GM18526 (cell line): ENCODE measurements around the gene RIN3.

Experiments
- POLR2A ChIP-seq: IDR thresholded peaks from 3 replicates; pipeline ENCODE4 v1.6.1; 2011; ENCODE audit not compliant: insufficient read length; ENCODE audit errors: extremely low read depth

Gene RIN3

GRCh38 chr14:92584220-92584619, 70.6 kb downstream of the RIN3 start:
- TF ChIP-seq POLR2A, result no peak

- no peak for TF ChIP-seq POLR2A
These were observed 71.2 kb downstream of the RIN3 start for GRCh38 chr14:92584816-92585215.

GRCh38 chr14:92585981-92586937, 72.7 kb downstream of the RIN3 start:
- TF ChIP-seq POLR2A, result no peak

GRCh38 chr14:92586963-92587699, 73.5 kb downstream of the RIN3 start:
- TF ChIP-seq POLR2A, result no peak

GRCh38 chr14:92587700-92588085, 74.1 kb downstream of the RIN3 start:
- no peak for TF ChIP-seq POLR2A

- TF ChIP-seq POLR2A, result no peak
These were observed 75.8 kb downstream of the RIN3 start for GRCh38 chr14:92589213-92589852.

GRCh38 chr14:92590176-92590575, 76.6 kb downstream of the RIN3 start:
- TF ChIP-seq POLR2A, result no peak

GRCh38 chr14:92590941-92591340, 77.4 kb downstream of the RIN3 start:
- no peak for TF ChIP-seq POLR2A

GRCh38 chr14:92591346-92591745, 77.8 kb downstream of the RIN3 start:
- no peak for TF ChIP-seq POLR2A

GRCh38 chr14:92595267-92595666, 81.7 kb downstream of the RIN3 start:
- TF ChIP-seq POLR2A, result no peak

GRCh38 chr14:92596331-92596907, 82.8 kb downstream of the RIN3 start:
- TF ChIP-seq POLR2A, result no peak

- no peak for TF ChIP-seq POLR2A
These were observed 84.6 kb downstream of the RIN3 start for GRCh38 chr14:92597906-92598905.

GRCh38 chr14:92599811-92600210, 86.2 kb downstream of the RIN3 start:
- TF ChIP-seq POLR2A, result no peak

GRCh38 chr14:92600318-92601053, 86.9 kb downstream of the RIN3 start:
- no peak for TF ChIP-seq POLR2A

GRCh38 chr14:92601131-92601710, 87.6 kb downstream of the RIN3 start:
- TF ChIP-seq POLR2A, result no peak
